Muscle layer of duodenum (tissue), 2 donors: ENCODE measurements around the gene DUSP28.
"Not testable (repeated sequence)": the region's sequence is repeated elsewhere in the genome, so short reads cannot be mapped to it uniquely, and the experiment has no call there.

Experiments
- H3K27ac ChIP-seq: one replicate; pipeline ENCODE4 v1.7.0; 2013; ENCODE audit warnings: mild to moderate bottlenecking, low read length
- H3K27me3 ChIP-seq: one replicate; pipeline ENCODE4 v1.7.0; 2013; ENCODE audit warnings: low read depth, mild to moderate bottlenecking, control low read depth, low read length
- H3K36me3 ChIP-seq, 2 donors: one replicate each; pipeline ENCODE4 v1.7.0; 2013; ENCODE audit warnings: low read length in 2 of 2, control low read depth in 1 of 2, mild to moderate bottlenecking in 1 of 2; ENCODE audit not compliant: insufficient read depth in 2 of 2, control insufficient read depth in 1 of 2
- H3K4me1 ChIP-seq, 2 donors: one replicate each; pipeline ENCODE4 v1.7.0; 2013; ENCODE audit warnings: low read length in 2 of 2, mild to moderate bottlenecking in 2 of 2, control low read depth in 1 of 2, moderate library complexity in 1 of 2; ENCODE audit not compliant: insufficient read depth in 2 of 2, control insufficient read depth in 1 of 2
- H3K4me3 ChIP-seq, 2 donors: one replicate each; pipeline ENCODE4 v1.7.0; 2013; ENCODE audit warnings: low read length in 2 of 2, low read depth in 1 of 2, mild to moderate bottlenecking in 1 of 2
- H3K9me3 ChIP-seq, 2 donors: one replicate each; pipeline ENCODE4 v1.7.0; 2013; ENCODE audit warnings: low read length in 2 of 2, control low read depth in 1 of 2, mild to moderate bottlenecking in 1 of 2; ENCODE audit not compliant: control insufficient read depth in 1 of 2
- donor health status: healthy.

The DUSP28 gene

GRCh38 chr2:240529344-240529999, 30.7 kb upstream of the DUSP28 start:
- Histone ChIP-seq H3K27me3 (no peaks in the 10 kb centered on the region), H3K9me3 (peaks cover 8 to 19% of the 10 kb centered on the region in 2 donors), H3K36me3 (peaks cover 6 to 40% of the 10 kb centered on the region in 2 donors), H3K4me1 (no peaks in the 10 kb centered on the region), H3K4me3 (no peak overlapping the region), H3K27ac (no peak overlapping the region)

DNA sequence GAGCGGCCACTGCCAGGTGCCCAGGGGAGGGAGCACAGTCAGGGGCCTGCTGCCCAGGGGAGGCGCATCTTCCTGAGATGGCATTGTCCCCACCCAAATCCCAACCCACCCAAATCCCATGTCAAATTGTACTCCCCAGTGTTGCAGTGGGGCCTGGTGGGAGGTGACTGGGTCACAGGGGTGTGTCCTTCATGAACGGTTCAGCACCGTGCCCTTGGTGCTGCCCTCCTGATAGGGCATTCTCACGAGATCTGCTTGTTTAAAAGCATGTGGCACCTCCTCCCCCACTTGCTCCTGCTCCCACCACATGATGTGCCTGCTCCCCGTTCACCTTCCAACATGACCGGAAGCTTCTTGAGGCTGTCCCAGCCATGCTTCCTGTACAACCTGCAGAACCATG, 30.0 kb upstream of the DUSP28 start:
- Histone ChIP-seq H3K4me1 (no peaks in the 10 kb centered on the region), H3K27me3 (no peaks in the 10 kb centered on the region), H3K27ac (no peak overlapping the region), H3K36me3 (peaks cover 6 to 40% of the 10 kb centered on the region in 2 donors), H3K4me3 (no peak overlapping the region), H3K9me3 (peaks cover 8 to 19% of the 10 kb centered on the region in 2 donors)

GRCh38 chr2:240531038-240531437, 29.1 kb upstream of the DUSP28 start:
- no peak overlapping the region for H3K27ac ChIP-seq
- peaks cover 8 to 19% of the 10 kb centered on the region in 2 donors for H3K9me3 ChIP-seq
- no peaks in the 10 kb centered on the region for H3K27me3 ChIP-seq
- H3K4me3 ChIP-seq = no peak overlapping the region
- no peaks in the 10 kb centered on the region for H3K4me1 ChIP-seq
- H3K36me3 ChIP-seq = peaks cover 0 to 34% of the 10 kb centered on the region in 2 donors

DNA sequence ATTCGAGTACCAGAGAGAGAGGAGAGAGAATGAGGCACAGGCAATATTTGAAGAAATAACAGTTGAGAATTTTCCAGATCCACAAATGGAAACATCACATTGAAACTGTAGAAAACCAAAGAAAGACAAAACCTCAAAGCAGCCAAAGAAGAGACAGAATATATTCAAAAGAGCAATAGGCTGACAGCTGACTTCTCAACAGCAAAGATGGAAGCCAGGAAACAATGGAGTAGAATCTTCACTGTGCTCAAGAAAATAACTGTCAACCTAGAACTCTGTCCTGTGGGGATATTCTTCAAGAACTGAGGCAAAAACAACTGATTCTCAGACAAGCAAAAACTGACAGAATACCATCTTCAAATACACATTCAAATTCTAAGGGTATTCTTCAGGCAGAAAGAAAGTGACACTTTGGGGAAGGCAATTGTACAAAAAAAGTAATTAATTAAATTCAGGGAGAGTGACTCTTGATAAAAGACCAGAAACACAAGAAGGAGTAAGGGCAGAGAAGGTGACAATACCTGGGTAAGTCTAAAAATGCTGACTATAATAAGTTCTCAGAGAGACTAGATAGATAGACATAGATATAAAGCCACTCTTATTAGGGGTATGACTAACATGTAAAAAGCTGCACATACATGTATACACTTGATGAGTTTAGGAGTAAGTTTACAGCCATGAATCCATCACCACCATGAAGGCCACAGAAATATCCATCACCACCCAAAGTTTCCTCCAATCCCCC, 28.0 kb upstream of the DUSP28 start:
- Histone ChIP-seq H3K27ac (no peak overlapping the region), H3K9me3 (peaks cover 8 to 19% of the 10 kb centered on the region in 2 donors), H3K4me3 (no peak overlapping the region), H3K4me1 (no peaks in the 10 kb centered on the region), H3K27me3 (no peaks in the 10 kb centered on the region), H3K36me3 (peaks cover 0 to 34% of the 10 kb centered on the region in 2 donors)

DNA sequence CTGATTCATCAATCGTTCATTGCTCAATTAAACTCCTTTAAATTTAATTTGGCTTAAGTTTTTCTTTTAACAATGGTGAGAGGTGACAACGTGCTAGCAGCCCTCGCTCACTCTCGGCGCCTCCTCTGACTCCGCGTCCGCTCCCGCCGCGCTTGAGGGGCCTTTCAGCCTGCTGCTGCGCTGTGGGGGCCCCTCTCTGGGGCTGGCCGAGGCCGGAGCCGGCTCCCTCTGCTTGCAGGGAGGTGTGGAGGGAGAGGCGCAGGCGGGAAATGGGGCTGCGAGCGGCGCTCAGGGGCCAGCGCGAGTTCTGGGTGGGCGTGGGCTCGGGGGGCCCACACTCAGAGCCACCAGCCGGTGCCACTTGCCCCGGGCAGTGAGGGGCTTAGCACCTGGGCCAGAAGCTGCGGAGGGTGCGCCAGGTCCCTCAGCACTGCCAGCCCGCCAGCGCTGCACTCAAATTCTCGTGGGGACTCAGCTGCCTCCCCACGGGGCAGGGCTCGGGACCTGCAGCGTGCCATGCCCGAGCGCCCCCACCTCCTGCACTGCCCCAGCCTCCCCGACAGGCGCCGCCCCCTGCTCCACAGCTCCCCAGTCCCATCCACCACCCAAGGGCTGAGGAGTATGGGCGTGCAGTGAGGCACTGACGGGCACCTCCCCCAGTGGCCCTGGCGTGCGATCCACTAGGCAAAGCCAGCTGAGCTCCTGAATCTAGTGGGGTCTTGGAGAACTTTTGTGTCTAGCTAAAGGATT, 22.0 kb upstream of the DUSP28 start:
- Histone ChIP-seq H3K36me3 (peaks cover 0 to 10% of the 10 kb centered on the region in 2 donors), H3K4me3 (no peak overlapping the region)

DNA sequence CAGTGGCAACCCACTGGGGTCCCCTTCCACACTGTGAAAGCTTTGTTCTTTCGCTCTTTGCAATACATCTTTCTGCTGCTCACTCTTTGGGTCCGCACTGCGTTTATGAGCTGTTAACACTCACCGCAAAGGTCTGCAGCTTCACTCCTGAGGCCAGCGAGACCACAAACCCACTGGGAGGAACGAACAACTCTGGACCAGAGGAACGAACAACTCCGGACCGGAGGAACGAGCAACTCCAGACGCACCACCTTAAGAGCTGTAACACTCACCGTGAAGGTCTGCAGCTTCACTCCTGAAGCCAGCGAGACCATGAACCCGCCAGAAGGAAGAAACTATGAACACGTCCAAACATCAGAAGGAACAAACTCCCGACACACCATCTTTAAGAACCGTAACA, 21.1 kb upstream of the DUSP28 start:
- H3K36me3 ChIP-seq, H3K9me3 ChIP-seq, H3K4me1 ChIP-seq, H3K27me3 ChIP-seq, H3K27ac ChIP-seq, H3K4me3 ChIP-seq: not testable (repeated sequence)

More for the DNA sequence above, 22.0 kb upstream of the DUSP28 start:
- Histone ChIP-seq H3K4me1 (no peaks in the 10 kb centered on the region), H3K27ac (no peak overlapping the region), H3K27me3 (no peaks in the 10 kb centered on the region), H3K9me3 (no peaks in the 10 kb centered on the region)

DNA sequence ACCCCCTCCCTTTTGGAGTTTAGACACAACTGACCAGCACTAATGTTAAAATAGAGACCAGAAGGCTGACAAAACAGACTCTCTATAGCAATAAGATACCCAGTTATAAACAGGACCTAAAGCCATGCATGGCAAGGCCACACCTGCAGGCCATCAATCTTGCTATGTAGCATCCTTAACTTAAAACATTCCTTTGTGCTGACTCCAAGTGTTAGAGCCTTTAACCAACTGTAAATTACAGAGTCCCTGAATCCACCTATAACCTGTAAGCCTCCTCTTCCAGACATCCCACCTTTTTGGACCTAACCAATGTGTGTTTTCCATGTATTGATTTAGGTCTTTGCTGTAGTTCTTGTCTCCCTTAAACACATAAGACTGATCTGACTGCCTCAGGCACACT, 20.3 kb upstream of the DUSP28 start:
- H3K27me3 ChIP-seq = no peaks in the 10 kb centered on the region
- H3K27ac ChIP-seq = no peak overlapping the region
- no peak overlapping the region for H3K4me3 ChIP-seq
- H3K36me3 ChIP-seq = no peaks in the 10 kb centered on the region
- H3K9me3 ChIP-seq = no peaks in the 10 kb centered on the region
- no peaks in the 10 kb centered on the region for H3K4me1 ChIP-seq

GRCh38 chr2:240551288-240551687, 8.9 kb upstream of the DUSP28 start:
- no peaks in the 10 kb centered on the region for H3K9me3 ChIP-seq
- peaks cover 7 to 19% of the 10 kb centered on the region in 2 donors for H3K36me3 ChIP-seq
- H3K27ac ChIP-seq = no peak overlapping the region

GRCh38 chr2:240551811-240552210, 8.3 kb upstream of the DUSP28 start:
- Histone ChIP-seq H3K4me1 (no peaks in the 10 kb centered on the region), H3K27ac (no peak overlapping the region), H3K9me3 (no peaks in the 10 kb centered on the region), H3K4me3 (no peak overlapping the region), H3K36me3 (peaks cover 7 to 19% of the 10 kb centered on the region in 2 donors), H3K27me3 (no peaks in the 10 kb centered on the region)

More at GRCh38 chr2:240551288-240551687, 8.9 kb upstream of the DUSP28 start:
- H3K27me3 ChIP-seq = no peaks in the 10 kb centered on the region
- no peak overlapping the region for H3K4me3 ChIP-seq
- no peaks in the 10 kb centered on the region for H3K4me1 ChIP-seq

DNA sequence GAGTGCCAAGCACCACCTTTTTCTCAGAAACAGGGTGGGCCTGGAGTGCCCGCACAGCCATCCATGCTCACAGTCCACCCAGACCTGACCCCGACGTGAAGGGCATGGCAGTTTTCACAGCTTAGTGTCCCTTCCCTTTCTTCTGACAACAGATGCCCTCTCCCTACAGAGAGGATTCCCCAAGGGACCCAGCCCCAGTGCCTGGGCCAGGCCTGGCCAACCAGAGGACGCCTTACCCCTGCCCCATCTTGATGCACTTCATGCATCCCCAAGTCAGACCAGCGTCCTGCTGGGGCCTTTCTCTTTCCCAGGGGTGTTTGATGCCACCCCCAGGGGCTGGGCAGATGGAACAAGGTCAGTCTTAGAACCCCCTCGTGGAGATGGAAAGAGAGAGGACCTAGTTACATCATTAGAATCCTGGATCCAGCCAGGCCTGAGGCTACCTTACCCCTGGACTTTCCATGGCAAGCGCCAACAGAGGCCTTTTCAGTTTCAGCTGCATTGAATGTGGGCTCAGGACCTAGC, 6.1 kb upstream of the DUSP28 start:
- Histone ChIP-seq H3K36me3 (peaks cover 7 to 19% of the 10 kb centered on the region in 2 donors), H3K4me3 (no peak overlapping the region), H3K4me1 (peaks cover 0 to 16% of the 10 kb centered on the region in 2 donors), H3K9me3 (no peaks in the 10 kb centered on the region), H3K27ac (no peak overlapping the region), H3K27me3 (no peaks in the 10 kb centered on the region)
